Neural crest cell (in vitro differentiated cells): ENCODE measurements around the gene CAMSAP2. TPM values are rescaled to one million over a fixed set of nuclear protein-coding genes. Genes with fewer than 3 reads are reported as not detected.

Experiments
- DNase-seq: peaks from one replicate; pipeline ENCODE4 v3.0.0; 2021; ENCODE audit warnings: low read depth, mixed read lengths, low spot score
- H3K27ac Mint-ChIP-seq: one replicate; pipeline ENCODE4 v1.8.0; 2021; ENCODE audit warnings: mild to moderate bottlenecking, mixed read lengths; ENCODE audit not compliant: unreplicated experiment
- H3K27me3 Mint-ChIP-seq: 2 replicates; pipeline ENCODE4 v1.8.0; 2021; ENCODE audit warnings: low read depth, mild to moderate bottlenecking, mixed read lengths
- H3K36me3 Mint-ChIP-seq: 2 replicates; pipeline ENCODE4 v1.8.0; 2021; ENCODE audit warnings: low read depth, mild to moderate bottlenecking, mixed read lengths
- H3K4me1 Mint-ChIP-seq: 2 replicates; pipeline ENCODE4 v1.8.0; 2021; ENCODE audit warnings: mixed read lengths
- H3K4me3 Mint-ChIP-seq: one replicate; pipeline ENCODE4 v1.8.0; 2021; ENCODE audit warnings: mild to moderate bottlenecking, mixed read lengths
- H3K9me3 Mint-ChIP-seq: 2 replicates; pipeline ENCODE4 v1.8.0; 2021; ENCODE audit warnings: mixed read lengths
- CTCF ChIP-seq: fragments of 200-600 bp; sonication (generic); conservative IDR thresholded peaks from 2 replicates; pipeline ENCODE4 v1.5.0; 2021; ENCODE audit warnings: antibody characterized with exemption, mild to moderate bottlenecking
- total RNA-seq: library from RNA; stranded (reverse); gene quantifications from 2 replicates; pipeline ENCODE4 v1.2.1, GENCODE V29; 2021

The CAMSAP2 gene
- total RNA-seq, 1 donor from 2014 or later: 40.3 TPM

- Mint-ChIP-seq H3K9me3 (no peaks in the 10 kb centered on the region), H3K36me3 (peaks cover 25% of the 10 kb centered on the region), H3K4me3 (no peak overlapping the region), H3K4me1 (peaks cover 25% of the 10 kb centered on the region), H3K27me3 (no peaks in the 10 kb centered on the region), H3K27ac (no peak overlapping the region)
- TF ChIP-seq CTCF: no peak
- DNase-seq: no peak
Measured at GRCh38 chr1:200776949-200777348, 38.3 kb downstream of the CAMSAP2 start.

- Mint-ChIP-seq H3K27ac (no peak overlapping the region), H3K4me3 (no peak overlapping the region), H3K4me1 (peaks cover 25% of the 10 kb centered on the region), H3K9me3 (peaks cover 5% of the 10 kb centered on the region), H3K36me3 (peaks cover 42% of the 10 kb centered on the region), H3K27me3 (no peaks in the 10 kb centered on the region)
- DNase-seq: no peak
- no peak for TF ChIP-seq CTCF
Measured at GRCh38 chr1:200778766-200779165, 40.1 kb downstream of the CAMSAP2 start.

GRCh38 chr1:200779326-200779725 is 40.6 kb downstream of the CAMSAP2 start:
- H3K27me3 Mint-ChIP-seq: no peaks in the 10 kb centered on the region

GRCh38 chr1:200780545-200781369 is 42.1 kb downstream of the CAMSAP2 start:
- peaks cover 16% of the 10 kb centered on the region for H3K4me1 Mint-ChIP-seq
- H3K27ac Mint-ChIP-seq: no peak overlapping the region
- no peak for DNase-seq
- H3K4me3 Mint-ChIP-seq: no peak overlapping the region
- H3K27me3 Mint-ChIP-seq: no peaks in the 10 kb centered on the region
- peaks cover 43% of the 10 kb centered on the region for H3K36me3 Mint-ChIP-seq
- peaks cover 5% of the 10 kb centered on the region for H3K9me3 Mint-ChIP-seq
- TF ChIP-seq CTCF: no peak

More at GRCh38 chr1:200779326-200779725, 40.6 kb downstream of the CAMSAP2 start:
- DNase-seq: no peak
- peaks cover 44% of the 10 kb centered on the region for H3K36me3 Mint-ChIP-seq
- H3K27ac Mint-ChIP-seq: no peak overlapping the region
- H3K9me3 Mint-ChIP-seq: peaks cover 5% of the 10 kb centered on the region
- no peak overlapping the region for H3K4me3 Mint-ChIP-seq
- peaks cover 23% of the 10 kb centered on the region for H3K4me1 Mint-ChIP-seq
- TF ChIP-seq CTCF: no peak

- DNase-seq: no peak
- Mint-ChIP-seq H3K9me3 (peaks cover 5% of the 10 kb centered on the region), H3K36me3 (peaks cover 39% of the 10 kb centered on the region), H3K27ac (no peak overlapping the region), H3K4me3 (no peak overlapping the region), H3K27me3 (no peaks in the 10 kb centered on the region), H3K4me1 (peaks cover 5% of the 10 kb centered on the region)
- no peak for TF ChIP-seq CTCF
Measured at GRCh38 chr1:200783926-200784325, 45.2 kb downstream of the CAMSAP2 start.
